B cell (primary cell): Measurements from ENCODE around the gene UCHL3.

Source experiments
- CTCF ChIP-seq: fragments of 200-600 bp; IDR thresholded peaks from one replicate; pipeline ENCODE4 v1.8.0; 2022; ENCODE audit warnings: antibody characterized with exemption, mild to moderate bottlenecking
- EZH2 ChIP-seq: IDR thresholded peaks from 2 replicates; pipeline ENCODE4 v1.6.1; 2012; ENCODE audit warnings: borderline replicate concordance, low read depth, mild to moderate bottlenecking, moderate library complexity, low read length; ENCODE audit not compliant: insufficient read depth, poor library complexity, severe bottlenecking

- no peak for TF ChIP-seq CTCF
- TF ChIP-seq EZH2: no peak
These were observed 71.6 kb downstream of the UCHL3 start for GRCh38 chr13:75621147-75621546.
